ENCODE measurements around the gene CACNA2D3.
"Not testable (repeated sequence)": the region's sequence is repeated elsewhere in the genome, so short reads cannot be mapped to it uniquely, and the experiment has no call there.

Gene CACNA2D3

DNA sequence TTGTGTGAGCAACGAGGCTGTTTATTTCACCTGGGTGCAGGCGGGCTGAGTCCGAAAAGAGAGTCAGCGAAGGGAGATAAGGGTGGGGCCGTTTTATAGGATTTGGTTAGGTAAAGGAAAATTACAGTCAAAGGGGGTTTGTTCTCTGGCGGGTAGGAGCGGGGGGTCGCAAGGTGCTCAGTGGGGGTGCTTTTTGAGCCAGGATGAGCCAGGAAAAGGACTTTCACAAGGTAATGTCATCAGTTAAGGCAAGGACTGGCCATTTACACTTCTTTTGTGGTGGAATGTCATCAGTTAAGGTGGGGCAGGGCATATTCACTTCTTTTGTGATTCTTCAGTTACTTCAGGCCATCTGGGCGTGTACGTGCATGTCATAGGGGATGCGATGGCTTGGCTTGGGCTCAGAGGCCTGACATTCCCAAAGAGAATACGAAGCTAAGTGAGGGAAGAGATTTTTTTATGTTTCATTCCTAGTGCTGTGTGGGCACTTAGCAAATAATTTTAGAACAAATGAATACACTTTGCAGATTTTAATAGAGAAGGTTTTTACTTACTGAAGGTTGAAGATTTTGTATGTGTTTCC is 517.5 kb downstream of the CACNA2D3 start:
- not testable (repeated sequence) for H3K27ac ChIP-seq (ENCODE audit: low read length); H3K4me1 ChIP-seq (ENCODE audit: control insufficient read depth, insufficient read depth, low read length); H3K27me3 ChIP-seq (ENCODE audit: control insufficient read depth in 1 of 2, insufficient read depth in 2 of 2, low read length in 2 of 2); H3K36me3 ChIP-seq (ENCODE audit: control insufficient read depth in 2 of 2, insufficient read depth in 2 of 2, low read length in 2 of 2); H3K4me3 ChIP-seq (ENCODE audit: low read length in 2 of 2); H3K9ac ChIP-seq (ENCODE audit: low read length in 2 of 2); H3K9me3 ChIP-seq (ENCODE audit: control insufficient read depth in 2 of 2, low read length in 2 of 2)

DNA sequence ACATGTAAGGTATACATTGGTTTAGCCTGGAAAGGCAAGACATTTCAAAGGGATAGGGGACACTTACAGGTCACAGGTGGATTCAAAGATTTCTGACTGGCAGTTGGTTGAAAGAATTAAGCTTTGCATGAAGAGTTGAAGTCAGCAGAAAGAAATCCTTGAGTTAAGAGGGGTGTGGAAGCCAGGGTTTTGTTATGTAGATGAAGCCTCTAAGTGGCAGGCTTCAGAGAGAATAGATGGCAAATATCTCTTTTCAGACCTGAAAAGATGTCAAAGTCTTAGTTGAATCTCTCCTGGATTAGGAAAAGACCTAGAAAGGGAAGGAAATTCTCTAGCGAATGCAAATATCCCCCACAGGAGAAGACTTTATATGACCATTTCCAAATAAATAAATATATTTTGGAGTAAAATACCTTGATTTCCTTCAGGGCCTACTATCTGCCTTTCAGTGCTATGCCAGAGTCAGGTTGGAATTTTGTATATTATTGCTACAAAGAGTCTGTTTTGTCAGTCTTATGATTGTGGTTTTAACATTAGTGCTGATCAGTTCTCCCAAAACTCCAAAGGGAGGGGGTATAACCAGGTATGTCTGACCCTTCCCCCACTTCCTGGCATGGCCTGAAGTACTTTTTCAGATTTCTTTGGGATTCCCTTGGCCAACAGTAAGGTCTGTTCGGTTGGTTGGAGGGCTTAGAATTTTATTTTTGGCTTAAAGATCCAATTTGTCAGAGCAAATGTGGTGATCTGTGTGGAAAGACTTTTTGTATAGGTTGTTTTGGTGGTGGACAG is 519.1 kb downstream of the CACNA2D3 start:
- no peaks in the 10 kb centered on the region for H3K27me3 ChIP-seq (ENCODE audit: control insufficient read depth in 1 of 2, insufficient read depth in 2 of 2, low read length in 2 of 2)
- H3K27ac ChIP-seq (ENCODE audit: low read length), result no peak overlapping the region
- H3K36me3 ChIP-seq (ENCODE audit: control insufficient read depth in 2 of 2, insufficient read depth in 2 of 2, low read length in 2 of 2), result no peaks in the 10 kb centered on the region
- no peak overlapping the region for H3K4me3 ChIP-seq (ENCODE audit: low read length in 2 of 2)
- no peaks in the 10 kb centered on the region for H3K9me3 ChIP-seq (ENCODE audit: control insufficient read depth in 2 of 2, low read length in 2 of 2)
- H3K9ac ChIP-seq (ENCODE audit: low read length in 2 of 2), result no peak overlapping the region
- no peaks in the 10 kb centered on the region for H3K4me1 ChIP-seq (ENCODE audit: control insufficient read depth, insufficient read depth, low read length)

DNA sequence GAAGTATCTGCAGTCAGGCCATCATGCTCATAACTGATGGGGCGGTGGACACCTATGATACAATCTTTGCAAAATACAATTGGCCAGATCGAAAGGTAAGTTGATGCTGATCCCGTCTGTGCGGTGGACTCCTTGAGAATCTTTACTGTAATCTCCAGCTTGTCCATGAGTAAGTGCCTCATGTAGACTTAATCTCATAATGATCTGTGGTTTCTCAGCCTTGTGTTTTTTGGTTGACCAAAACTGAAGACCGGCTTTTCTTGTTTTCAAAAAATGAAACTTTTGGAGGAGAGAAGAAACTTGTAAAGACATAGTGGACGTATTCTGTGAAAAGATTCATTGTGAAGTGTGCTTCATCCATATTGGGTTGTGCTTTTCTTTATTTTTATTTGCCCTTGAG is 519.8 kb downstream of the CACNA2D3 start:
- Histone ChIP-seq H3K36me3 (ENCODE audit: control insufficient read depth in 2 of 2, insufficient read depth in 2 of 2, low read length in 2 of 2) (no peaks in the 10 kb centered on the region), H3K27ac (ENCODE audit: low read length) (no peak overlapping the region), H3K9me3 (ENCODE audit: control insufficient read depth in 2 of 2, low read length in 2 of 2) (peaks cover 0 to 5% of the 10 kb centered on the region in 2 donors), H3K4me3 (ENCODE audit: low read length in 2 of 2) (no peak overlapping the region), H3K27me3 (ENCODE audit: control insufficient read depth in 1 of 2, insufficient read depth in 2 of 2, low read length in 2 of 2) (no peaks in the 10 kb centered on the region), H3K9ac (ENCODE audit: low read length in 2 of 2) (no peak overlapping the region), H3K4me1 (ENCODE audit: control insufficient read depth, insufficient read depth, low read length) (no peaks in the 10 kb centered on the region)

DNA sequence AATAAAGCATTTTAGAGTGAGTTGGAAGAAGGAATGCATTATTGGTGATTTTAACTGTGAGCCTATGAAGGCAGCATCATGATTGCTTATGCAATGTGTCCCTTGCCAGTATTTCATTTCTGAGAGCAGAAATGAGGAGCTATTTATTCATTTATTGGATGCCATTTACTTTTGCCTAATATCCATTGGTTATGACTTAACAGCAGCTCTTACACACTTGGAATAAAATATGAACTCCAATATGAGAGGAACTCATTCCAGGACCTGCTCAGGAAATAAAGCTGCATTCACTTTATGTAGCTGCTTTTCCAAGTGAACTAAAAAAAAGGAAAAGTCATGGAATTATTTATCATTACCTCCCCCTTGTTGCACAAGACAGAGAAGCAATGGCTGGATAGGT is 525.4 kb downstream of the CACNA2D3 start:
- H3K4me3 ChIP-seq (ENCODE audit: low read length in 2 of 2), result no peak overlapping the region
- H3K27ac ChIP-seq (ENCODE audit: low read length), result no peak overlapping the region
- no peaks in the 10 kb centered on the region for H3K27me3 ChIP-seq (ENCODE audit: control insufficient read depth in 1 of 2, insufficient read depth in 2 of 2, low read length in 2 of 2)
- H3K9ac ChIP-seq (ENCODE audit: low read length in 2 of 2), result no peak overlapping the region
- H3K4me1 ChIP-seq (ENCODE audit: control insufficient read depth, insufficient read depth, low read length), result no peaks in the 10 kb centered on the region
- H3K36me3 ChIP-seq (ENCODE audit: control insufficient read depth in 2 of 2, insufficient read depth in 2 of 2, low read length in 2 of 2), result no peaks in the 10 kb centered on the region
- H3K9me3 ChIP-seq (ENCODE audit: control insufficient read depth in 2 of 2, low read length in 2 of 2), result peaks cover 3 to 5% of the 10 kb centered on the region in 2 donors

DNA sequence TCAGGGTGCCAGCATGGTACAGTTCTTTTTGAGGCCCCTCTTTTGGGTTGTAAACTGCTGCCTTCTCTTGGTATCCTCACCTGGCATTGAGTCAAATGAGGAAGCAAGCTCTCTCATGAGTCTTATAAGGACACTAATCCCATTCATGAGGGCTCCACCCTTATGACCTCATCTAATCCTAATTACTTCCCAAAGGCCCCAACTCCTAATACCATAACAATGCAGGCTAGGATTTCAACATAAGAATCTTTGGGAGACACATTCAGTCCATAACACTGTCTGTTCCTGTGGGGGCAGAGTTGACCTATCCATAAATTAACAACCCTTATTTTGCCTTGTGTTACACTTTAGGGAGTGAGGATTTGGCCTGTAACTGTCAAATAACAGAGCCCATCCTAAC is 527.2 kb downstream of the CACNA2D3 start:
- no peaks in the 10 kb centered on the region for H3K36me3 ChIP-seq (ENCODE audit: control insufficient read depth in 2 of 2, insufficient read depth in 2 of 2, low read length in 2 of 2)
- no peak overlapping the region for H3K9ac ChIP-seq (ENCODE audit: low read length in 2 of 2)
- H3K27ac ChIP-seq (ENCODE audit: low read length), result no peak overlapping the region
- H3K4me1 ChIP-seq (ENCODE audit: control insufficient read depth, insufficient read depth, low read length), result no peaks in the 10 kb centered on the region
- H3K4me3 ChIP-seq (ENCODE audit: low read length in 2 of 2), result no peak overlapping the region
- peaks cover 3 to 5% of the 10 kb centered on the region in 2 donors for H3K9me3 ChIP-seq (ENCODE audit: control insufficient read depth in 2 of 2, low read length in 2 of 2)
- H3K27me3 ChIP-seq (ENCODE audit: control insufficient read depth in 1 of 2, insufficient read depth in 2 of 2, low read length in 2 of 2), result no peaks in the 10 kb centered on the region

DNA sequence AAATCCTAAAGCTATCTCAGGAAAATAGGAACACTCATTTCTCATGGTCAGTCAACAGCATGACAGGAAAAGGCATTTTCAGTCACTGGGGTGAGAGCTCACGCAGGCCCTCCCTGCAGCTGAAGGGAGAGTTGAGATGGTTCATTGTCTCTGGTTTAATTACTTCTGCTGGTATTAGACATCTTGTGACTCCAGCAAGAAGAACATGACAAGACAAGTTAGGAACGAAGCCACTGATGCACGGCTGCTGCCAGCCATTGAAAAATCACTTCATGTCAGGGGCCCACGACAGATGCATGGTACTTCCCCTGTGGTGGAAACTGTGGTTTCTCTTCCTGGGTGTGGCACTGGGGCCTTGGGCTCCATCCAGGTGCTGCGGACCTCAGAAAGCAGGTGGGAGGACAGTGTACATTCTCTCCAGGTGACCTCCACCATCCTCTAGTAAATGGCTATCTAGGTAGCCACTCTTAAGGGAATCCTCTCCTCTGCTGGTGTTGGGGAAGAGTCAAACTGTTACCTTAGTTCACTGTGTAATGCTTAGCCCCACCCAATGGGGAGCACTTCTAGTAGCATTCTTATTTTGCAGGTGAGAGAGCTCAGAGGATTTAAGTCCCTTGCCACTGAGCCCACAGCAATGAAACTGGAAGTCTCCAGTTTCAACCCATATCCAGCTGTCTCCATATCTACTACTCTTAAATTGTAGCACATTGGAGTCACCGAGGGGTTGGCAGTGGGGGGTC is 531.3 kb downstream of the CACNA2D3 start:
- no peaks in the 10 kb centered on the region for H3K4me1 ChIP-seq (ENCODE audit: control insufficient read depth, insufficient read depth, low read length)
- H3K36me3 ChIP-seq (ENCODE audit: control insufficient read depth in 2 of 2, insufficient read depth in 2 of 2, low read length in 2 of 2), result no peaks in the 10 kb centered on the region
- H3K27ac ChIP-seq (ENCODE audit: low read length), result no peak overlapping the region
- H3K4me3 ChIP-seq (ENCODE audit: low read length in 2 of 2), result no peak overlapping the region
- H3K9me3 ChIP-seq (ENCODE audit: control insufficient read depth in 2 of 2, low read length in 2 of 2), result peaks cover 0 to 3% of the 10 kb centered on the region in 2 donors
- no peak overlapping the region for H3K9ac ChIP-seq (ENCODE audit: low read length in 2 of 2)
- H3K27me3 ChIP-seq (ENCODE audit: control insufficient read depth in 1 of 2, insufficient read depth in 2 of 2, low read length in 2 of 2), result no peaks in the 10 kb centered on the region

DNA sequence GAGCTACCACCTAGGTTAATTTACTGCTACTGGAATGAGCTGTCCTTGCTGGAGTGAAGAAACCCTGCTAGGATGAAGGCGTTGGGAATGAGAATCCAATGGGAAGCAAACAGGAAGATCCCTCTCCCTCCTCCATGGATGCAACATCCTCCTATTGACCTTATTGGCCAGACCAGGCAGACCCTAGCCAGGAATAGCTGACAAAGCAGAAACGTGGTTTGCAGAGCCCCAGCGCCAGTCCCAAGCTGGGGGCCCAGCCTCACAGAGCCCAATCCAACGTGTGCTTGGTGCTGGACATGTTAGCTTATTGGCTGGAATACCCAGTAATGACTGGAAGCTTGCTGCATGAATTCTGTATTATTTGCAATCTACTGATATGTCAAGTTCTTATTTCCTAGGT is 532.4 kb downstream of the CACNA2D3 start:
- H3K9me3 ChIP-seq (ENCODE audit: control insufficient read depth in 2 of 2, low read length in 2 of 2), result no peaks in the 10 kb centered on the region
- no peaks in the 10 kb centered on the region for H3K36me3 ChIP-seq (ENCODE audit: control insufficient read depth in 2 of 2, insufficient read depth in 2 of 2, low read length in 2 of 2)
- H3K4me1 ChIP-seq (ENCODE audit: control insufficient read depth, insufficient read depth, low read length), result no peaks in the 10 kb centered on the region
- no peaks in the 10 kb centered on the region for H3K27me3 ChIP-seq (ENCODE audit: control insufficient read depth in 1 of 2, insufficient read depth in 2 of 2, low read length in 2 of 2)
- no peak overlapping the region for H3K4me3 ChIP-seq (ENCODE audit: low read length in 2 of 2)
- no peak overlapping the region for H3K27ac ChIP-seq (ENCODE audit: low read length)
- H3K9ac ChIP-seq (ENCODE audit: low read length in 2 of 2), result no peak overlapping the region

DNA sequence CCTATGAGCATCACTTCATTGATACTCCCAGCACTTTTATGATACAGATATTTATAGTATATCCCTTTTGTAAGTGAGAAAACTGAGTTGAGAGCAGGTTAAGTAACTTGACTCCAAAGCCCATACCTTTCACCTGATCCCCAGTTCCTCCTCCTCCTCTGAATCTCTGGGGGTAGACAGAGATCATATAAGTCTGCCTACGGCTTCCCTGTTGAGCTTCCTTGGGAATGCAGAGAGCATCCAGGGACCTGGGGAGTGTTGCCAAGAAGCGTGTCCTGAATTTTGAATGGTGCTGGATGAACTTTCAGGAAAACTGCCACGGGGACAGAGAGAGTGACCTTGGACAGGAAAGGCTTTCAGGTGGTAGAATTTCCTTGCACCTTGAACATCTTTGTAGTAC is 537.0 kb downstream of the CACNA2D3 start:
- no peaks in the 10 kb centered on the region for H3K9me3 ChIP-seq (ENCODE audit: control insufficient read depth in 2 of 2, low read length in 2 of 2)
- H3K36me3 ChIP-seq (ENCODE audit: control insufficient read depth in 2 of 2, insufficient read depth in 2 of 2, low read length in 2 of 2), result no peaks in the 10 kb centered on the region
- H3K27ac ChIP-seq (ENCODE audit: low read length), result no peak overlapping the region
- H3K9ac ChIP-seq (ENCODE audit: low read length in 2 of 2), result no peak overlapping the region
- H3K4me3 ChIP-seq (ENCODE audit: low read length in 2 of 2), result no peak overlapping the region
- peaks cover 4% of the 10 kb centered on the region for H3K4me1 ChIP-seq (ENCODE audit: control insufficient read depth, insufficient read depth, low read length)
- no peaks in the 10 kb centered on the region for H3K27me3 ChIP-seq (ENCODE audit: control insufficient read depth in 1 of 2, insufficient read depth in 2 of 2, low read length in 2 of 2)

DNA sequence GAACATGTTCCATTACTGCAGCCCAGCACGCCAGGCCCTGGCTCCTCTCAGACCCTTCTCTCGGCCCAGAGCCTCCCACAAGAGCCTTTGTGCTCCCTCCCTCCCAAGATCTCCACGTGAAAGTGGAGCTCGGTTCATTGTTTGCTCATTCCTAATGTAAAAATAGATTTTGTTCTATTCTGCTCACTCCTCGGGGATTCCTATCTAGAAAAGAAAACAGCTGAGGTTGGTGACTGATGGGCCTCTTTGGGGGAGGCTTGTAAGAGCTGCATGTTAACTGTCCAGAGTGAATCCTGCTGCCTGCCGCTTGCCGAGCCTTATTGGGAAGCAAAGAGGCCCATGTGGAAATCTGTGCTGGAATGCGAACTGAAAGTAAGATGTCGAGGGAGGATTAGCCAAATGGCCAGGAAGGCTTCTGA is 538.4 kb downstream of the CACNA2D3 start:
- no peaks in the 10 kb centered on the region for H3K27me3 ChIP-seq (ENCODE audit: control insufficient read depth in 1 of 2, insufficient read depth in 2 of 2, low read length in 2 of 2)
- peak overlapping the region; percentile 17 to 49 for H3K4me3 ChIP-seq (ENCODE audit: low read length in 2 of 2)
- no peaks in the 10 kb centered on the region for H3K36me3 ChIP-seq (ENCODE audit: control insufficient read depth in 2 of 2, insufficient read depth in 2 of 2, low read length in 2 of 2)
- H3K27ac ChIP-seq (ENCODE audit: low read length), result peak overlapping the region; percentile 46
- H3K9ac ChIP-seq (ENCODE audit: low read length in 2 of 2), result no peak overlapping the region
- peaks cover 4% of the 10 kb centered on the region for H3K4me1 ChIP-seq (ENCODE audit: control insufficient read depth, insufficient read depth, low read length)
- no peaks in the 10 kb centered on the region for H3K9me3 ChIP-seq (ENCODE audit: control insufficient read depth in 2 of 2, low read length in 2 of 2)

DNA sequence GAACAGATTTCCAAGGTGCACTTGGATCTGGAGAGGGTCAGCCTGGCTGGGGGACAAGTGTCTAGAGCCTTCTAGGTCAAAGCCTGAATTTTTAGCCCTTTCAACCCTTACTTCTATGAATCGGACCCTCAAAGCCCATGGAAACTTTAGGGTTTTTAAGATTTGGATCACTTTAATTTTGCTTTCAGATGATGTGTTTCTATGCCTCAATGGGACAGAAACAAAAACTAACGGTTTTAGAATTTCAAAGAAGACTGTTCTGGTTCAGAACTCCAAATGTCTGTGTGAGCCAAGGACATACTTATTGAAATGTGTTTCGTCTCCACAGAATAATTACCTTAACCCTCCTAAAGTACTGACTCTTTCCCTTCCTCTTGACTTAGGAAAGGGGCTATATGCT is 538.8 kb downstream of the CACNA2D3 start:
- no peaks in the 10 kb centered on the region for H3K9me3 ChIP-seq (ENCODE audit: control insufficient read depth in 2 of 2, low read length in 2 of 2)
- H3K4me1 ChIP-seq (ENCODE audit: control insufficient read depth, insufficient read depth, low read length), result peaks cover 4% of the 10 kb centered on the region
- H3K36me3 ChIP-seq (ENCODE audit: control insufficient read depth in 2 of 2, insufficient read depth in 2 of 2, low read length in 2 of 2), result no peaks in the 10 kb centered on the region
- no peaks in the 10 kb centered on the region for H3K27me3 ChIP-seq (ENCODE audit: control insufficient read depth in 1 of 2, insufficient read depth in 2 of 2, low read length in 2 of 2)
- H3K4me3 ChIP-seq (ENCODE audit: low read length in 2 of 2), result peak overlapping the region in 1 of 2 donors; percentile 49
- H3K9ac ChIP-seq (ENCODE audit: low read length in 2 of 2), result no peak overlapping the region
- H3K27ac ChIP-seq (ENCODE audit: low read length), result peak overlapping the region; percentile 46

All from stomach smooth muscle (tissue), 2 donors.